ENCODE data around the gene PFDN1. TPM values are rescaled to one million over a fixed set of nuclear protein-coding genes. Genes with fewer than 3 reads are reported as not detected.
A peak's percentile ranks its signal among the peaks of the same experiment; 100 is the strongest.

Gene PFDN1
- total RNA-seq, 1 experiment from 2014 or later: 91.9 TPM

GRCh38 chr5:140295414-140295813 lies 7.5 kb downstream of the PFDN1 start:
- peaks cover 82% of the 10 kb centered on the region for H3K4me1 ChIP-seq (ENCODE audit: insufficient read depth, low read length)
- ATAC-seq (peak; percentile 52), DNase-seq (peak; percentile 96)
- no peak overlapping the region for H2AFZ ChIP-seq (ENCODE audit: low read length)
- H3K4me2 ChIP-seq (ENCODE audit: low read length): peak overlapping the region; percentile 26
- H3K9me3 ChIP-seq (ENCODE audit: low read length): no peaks in the 10 kb centered on the region
- no peaks in the 10 kb centered on the region for H3K27me3 ChIP-seq (ENCODE audit: low read length)
- H3K36me3 ChIP-seq (ENCODE audit: low read depth, low read length): peaks cover 7% of the 10 kb centered on the region; the same call in 1 of the 2 replicates
- intact Hi-C loops (cut with micrococcal nuclease): loop anchor here (5.0 kb wide), 1 partner anchor 33 kb away; no protein-coding TSS in a partner anchor
- ChIA-PET CTCF (interaction anchor here (0.6 to 1.1 kb wide), 3 partner anchors 49 to 55 kb away, joined by 3 read pairs; partner anchors contain the start of gene HBEGF), POLR2A (ENCODE audit: unreplicated experiment) (interaction anchor here (0.6 kb wide), 2 partner anchors 32 to 51 kb away, joined by 4 read pairs; partner anchors contain the start of gene HBEGF)
- no TSS peak for BruUV-seq (replicated peaks)
- no peak overlapping the region for H3K9ac ChIP-seq (ENCODE audit: low read length)
- peaks cover 93% of the 10 kb centered on the region for H3K79me2 ChIP-seq (ENCODE audit: low read length)
- H4K20me1 ChIP-seq (ENCODE audit: low read length): peaks cover 7% of the 10 kb centered on the region; the same call in 1 of the 2 replicates
- H3K9me2 ChIP-seq (replicated peaks; ENCODE audit: low read length): no peaks in the 10 kb centered on the region
- no peak overlapping the region for H3K4me3 ChIP-seq (ENCODE audit: low read length)
- no peak for TF ChIP-seq EZH2 (IDR thresholded peaks at IDR 0.05; ENCODE audit: low read length, unreplicated experiment)
- TF ChIP-seq EZH2phosphoT487 (IDR thresholded peaks at IDR 0.05; ENCODE audit: borderline replicate concordance, low read length): no peak
- TF ChIP-seq CTCF (conservative IDR thresholded peaks at IDR 0.05; ENCODE audit: low read depth, low read length): no peak
- peaks cover 11% of the 10 kb centered on the region for H3F3A ChIP-seq (ENCODE audit: low read length, unreplicated experiment)
- peak overlapping the region; percentile 7; the same call in 1 of the 2 replicates for H3K27ac ChIP-seq (ENCODE audit: low read length)

- no peak for DNase-seq
- intact Hi-C loops (cut with micrococcal nuclease): loop anchor here (5.0 kb wide), 1 partner anchor 32 kb away; no protein-coding TSS in a partner anchor
- BruUV-seq (replicated peaks): no TSS peak
- Histone ChIP-seq H4K20me1 (ENCODE audit: low read length) (peaks cover 7% of the 10 kb centered on the region; the same call in 1 of the 2 replicates), H3K79me2 (ENCODE audit: low read length) (peaks cover 93% of the 10 kb centered on the region), H3K36me3 (ENCODE audit: low read depth, low read length) (peaks cover 3% of the 10 kb centered on the region; the same call in 1 of the 2 replicates), H3F3A (ENCODE audit: low read length, unreplicated experiment) (peaks cover 11% of the 10 kb centered on the region), H3K9me3 (ENCODE audit: low read length) (no peaks in the 10 kb centered on the region), H3K27me3 (ENCODE audit: low read length) (no peaks in the 10 kb centered on the region), H3K4me2 (ENCODE audit: low read length) (peak overlapping the region; percentile 26), H3K4me3 (ENCODE audit: low read length) (no peak overlapping the region), H3K9me2 (replicated peaks; ENCODE audit: low read length) (no peaks in the 10 kb centered on the region), H3K27ac (ENCODE audit: low read length) (peak overlapping the region; percentile 7; the same call in 1 of the 2 replicates), H3K4me1 (ENCODE audit: insufficient read depth, low read length) (peaks cover 79% of the 10 kb centered on the region), H2AFZ (ENCODE audit: low read length) (no peak overlapping the region), H3K9ac (ENCODE audit: low read length) (no peak overlapping the region)
- TF ChIP-seq EZH2 (IDR thresholded peaks at IDR 0.05; ENCODE audit: low read length, unreplicated experiment) (no peak), CTCF (conservative IDR thresholded peaks at IDR 0.05; ENCODE audit: low read depth, low read length) (no peak), EZH2phosphoT487 (IDR thresholded peaks at IDR 0.05; ENCODE audit: borderline replicate concordance, low read length) (no peak)
- ChIA-PET CTCF (interaction anchor here (1.1 kb wide), 2 partner anchors 52 to 55 kb away, joined by 3 read pairs; partner anchors contain the start of gene HBEGF), POLR2A (ENCODE audit: unreplicated experiment) (no interaction called here)
- no peak for ATAC-seq
Observed at GRCh38 chr5:140294753-140295152, 8.1 kb downstream of the PFDN1 start.

GRCh38 chr5:140293849-140294100 lies 9.1 kb downstream of the PFDN1 start:
- peak overlapping the region; percentile 76; the same call in 1 of the 2 replicates for H3K27ac ChIP-seq (ENCODE audit: low read length)

More at GRCh38 chr5:140293849-140294100, 9.1 kb downstream of the PFDN1 start:
- BruUV-seq (replicated peaks): no TSS peak
- Histone ChIP-seq H3K4me3 (ENCODE audit: low read length) (no peak overlapping the region), H3K4me1 (ENCODE audit: insufficient read depth, low read length) (peaks cover 69% of the 10 kb centered on the region), H3K9me2 (replicated peaks; ENCODE audit: low read length) (no peaks in the 10 kb centered on the region), H3K79me2 (ENCODE audit: low read length) (peaks cover 94% of the 10 kb centered on the region), H3K9me3 (ENCODE audit: low read length) (no peaks in the 10 kb centered on the region), H2AFZ (ENCODE audit: low read length) (no peak overlapping the region), H3K36me3 (ENCODE audit: low read depth, low read length) (peaks cover 3% of the 10 kb centered on the region; the same call in 1 of the 2 replicates), H3F3A (ENCODE audit: low read length, unreplicated experiment) (peaks cover 11% of the 10 kb centered on the region), H4K20me1 (ENCODE audit: low read length) (peaks cover 7% of the 10 kb centered on the region; the same call in 1 of the 2 replicates), H3K27me3 (ENCODE audit: low read length) (no peaks in the 10 kb centered on the region), H3K4me2 (ENCODE audit: low read length) (peak overlapping the region; percentile 59), H3K9ac (ENCODE audit: low read length) (no peak overlapping the region)
- intact Hi-C loops (cut with micrococcal nuclease): loop anchor here (2.0 kb wide), 2 partner anchors 49 to 51 kb away; no protein-coding TSS in a partner anchor
- POLR2A ChIA-PET (ENCODE audit: unreplicated experiment): interaction anchor here (0.6 kb wide), 1 partner anchor 272 kb away, joined by 4 read pairs; no protein-coding TSS in a partner anchor
- CTCF ChIA-PET: interaction anchor here (0.6 kb wide), 1 partner anchor 70 kb away, joined by 3 read pairs; no protein-coding TSS in a partner anchor
- no peak for TF ChIP-seq EZH2phosphoT487 (IDR thresholded peaks at IDR 0.05; ENCODE audit: borderline replicate concordance, low read length)
- no peak for TF ChIP-seq EZH2 (IDR thresholded peaks at IDR 0.05; ENCODE audit: low read length, unreplicated experiment)
- TF ChIP-seq CTCF (conservative IDR thresholded peaks at IDR 0.05; ENCODE audit: low read depth, low read length): no peak
- no peak for DNase-seq
- no peak for ATAC-seq
